ENCODE measurements around the gene GRAMD4.

The GRAMD4 gene

DNA sequence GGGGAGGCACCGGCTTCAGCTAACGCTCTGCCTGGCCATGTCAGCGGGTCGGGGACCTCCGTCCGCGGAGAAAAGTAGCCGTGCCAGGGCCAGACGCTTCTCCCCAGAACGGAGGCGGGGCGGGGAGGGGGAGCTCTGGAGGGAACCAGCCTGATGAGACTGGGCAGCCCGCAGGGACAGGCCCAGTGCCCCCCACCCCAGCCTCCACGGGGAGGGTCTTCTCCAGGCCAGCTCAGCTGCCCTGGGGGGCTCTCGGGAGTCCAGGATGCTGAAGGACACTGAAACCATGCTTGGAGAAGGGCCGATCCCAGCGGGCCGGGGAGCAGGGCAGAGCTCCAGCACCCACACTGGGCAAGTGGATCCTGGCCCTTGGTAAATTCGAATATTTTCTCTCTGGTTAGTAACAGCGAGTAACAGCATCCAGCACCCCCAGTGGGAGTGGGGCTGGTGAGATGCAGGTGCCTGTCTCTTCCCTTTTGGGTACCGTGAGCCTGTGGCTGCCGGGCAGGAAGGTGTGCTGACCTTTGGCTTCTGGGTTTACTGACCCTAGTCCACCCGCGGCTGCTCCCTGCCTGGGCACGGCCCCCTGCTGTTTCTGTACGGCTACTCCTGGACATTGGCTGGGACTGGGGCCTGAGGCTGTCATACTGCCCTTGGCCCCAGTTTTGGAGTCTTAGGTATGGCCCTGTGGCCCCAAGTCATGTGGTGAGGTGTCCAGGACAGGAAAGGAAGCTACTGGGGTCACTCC, 35.8 kb downstream of the GRAMD4 start:
- no peak for DNase-seq (ENCODE audit: low spot score)

DNA sequence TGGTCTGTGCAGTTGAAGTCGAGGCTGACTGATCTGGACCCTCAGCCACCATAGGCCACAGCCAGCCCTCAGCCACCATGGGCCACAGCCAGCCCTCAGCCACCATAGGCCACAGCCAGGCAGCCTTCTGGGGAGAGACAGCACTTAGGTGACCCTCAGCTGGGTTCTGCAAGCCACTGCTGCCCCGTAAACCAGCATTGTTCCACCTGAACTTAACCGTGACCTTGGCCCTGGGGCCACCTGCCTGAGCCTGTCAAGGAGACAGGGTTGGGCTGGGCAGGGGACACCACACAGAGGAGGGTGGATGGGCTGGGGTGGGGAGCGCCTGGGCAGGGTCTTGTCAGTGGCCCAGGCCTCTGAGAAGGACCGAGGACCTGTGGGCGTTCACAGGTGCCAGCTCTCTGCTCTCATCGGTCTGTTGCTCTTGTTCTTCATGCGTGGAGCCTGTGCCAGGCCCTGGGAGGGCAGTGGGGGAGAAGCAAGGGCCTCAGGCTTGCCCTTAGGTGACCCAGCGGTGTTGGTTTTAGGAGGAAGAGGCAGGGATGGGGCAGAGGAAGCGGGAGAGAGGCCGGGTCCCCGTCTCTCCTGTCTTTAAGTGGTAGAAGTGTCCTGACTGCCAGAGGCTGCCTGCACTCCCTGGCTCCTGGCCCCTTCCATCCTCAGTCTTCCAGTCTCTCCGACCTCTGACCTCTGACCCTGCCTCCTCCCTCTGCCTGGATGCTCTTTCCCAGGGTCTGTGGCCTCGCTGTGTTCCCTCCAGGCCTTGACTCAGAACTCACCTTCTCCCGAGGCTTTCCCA, 36.9 kb downstream of the GRAMD4 start:
- DNase-seq (ENCODE audit: low spot score) = no peak

DNA sequence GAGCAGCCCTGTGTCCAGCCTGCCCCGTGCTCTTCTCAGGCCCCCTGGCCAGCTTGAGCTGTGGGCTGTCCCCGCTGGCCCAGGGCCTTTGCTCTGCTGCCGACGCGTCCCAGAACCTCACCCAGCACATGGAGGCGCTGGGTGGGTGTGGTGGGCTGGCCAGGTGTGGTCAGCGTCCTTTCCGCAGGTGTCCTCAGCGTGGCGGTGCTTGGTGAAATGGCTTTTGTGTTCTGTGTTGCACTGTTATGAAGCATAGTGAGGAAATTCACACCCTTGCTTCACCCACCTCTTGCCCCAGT, 37.4 kb downstream of the GRAMD4 start:
- DNase-seq (ENCODE audit: low spot score) = no peak

DNA sequence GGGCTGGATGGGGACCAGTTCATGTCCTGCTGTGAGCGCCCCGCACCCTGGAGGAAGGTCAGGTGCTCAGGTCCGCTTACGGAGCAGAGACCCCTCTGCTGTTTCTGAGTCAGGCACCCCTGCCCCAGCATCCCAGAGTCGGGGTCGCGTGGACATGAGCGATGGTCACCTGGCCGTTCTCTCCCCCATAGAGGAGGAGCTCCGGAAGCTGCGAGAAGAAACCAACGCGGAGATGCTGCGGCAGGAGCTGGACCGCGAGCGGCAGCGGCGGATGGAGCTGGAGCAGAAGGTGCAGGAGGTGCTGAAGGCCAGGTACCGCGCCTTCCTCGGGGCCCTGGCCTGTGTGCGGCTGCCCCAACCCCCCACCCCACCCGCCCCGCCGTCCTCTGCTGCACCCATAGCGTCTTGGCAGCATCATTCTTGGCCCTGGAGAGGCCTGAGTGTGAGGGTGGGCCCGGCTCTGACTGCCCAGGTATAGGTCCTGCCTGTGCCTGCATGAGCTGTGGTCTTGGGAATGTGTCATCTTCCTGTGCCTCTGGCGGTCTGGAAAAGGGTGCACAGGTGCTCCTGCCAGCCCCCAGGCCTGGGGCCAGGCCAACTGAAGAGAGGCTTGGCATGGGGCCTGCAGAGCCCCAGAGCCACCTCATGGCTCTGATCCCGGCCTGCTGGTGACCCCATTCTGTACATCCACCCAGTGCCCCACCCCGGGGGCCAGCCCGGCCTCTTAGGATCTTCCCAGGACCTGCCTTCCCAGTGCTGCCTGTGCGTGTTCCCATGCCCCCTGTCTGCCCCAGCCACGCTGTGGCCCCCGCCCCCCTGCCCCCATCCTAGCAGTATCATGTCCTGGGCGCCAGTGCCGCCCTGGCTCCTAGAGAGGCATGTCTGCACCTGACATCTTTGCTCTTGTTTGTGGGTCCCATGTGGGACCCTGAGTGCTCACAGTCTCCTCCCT, 38.1 kb downstream of the GRAMD4 start:
- peak; percentile 17 for DNase-seq (ENCODE audit: low spot score)

DNA sequence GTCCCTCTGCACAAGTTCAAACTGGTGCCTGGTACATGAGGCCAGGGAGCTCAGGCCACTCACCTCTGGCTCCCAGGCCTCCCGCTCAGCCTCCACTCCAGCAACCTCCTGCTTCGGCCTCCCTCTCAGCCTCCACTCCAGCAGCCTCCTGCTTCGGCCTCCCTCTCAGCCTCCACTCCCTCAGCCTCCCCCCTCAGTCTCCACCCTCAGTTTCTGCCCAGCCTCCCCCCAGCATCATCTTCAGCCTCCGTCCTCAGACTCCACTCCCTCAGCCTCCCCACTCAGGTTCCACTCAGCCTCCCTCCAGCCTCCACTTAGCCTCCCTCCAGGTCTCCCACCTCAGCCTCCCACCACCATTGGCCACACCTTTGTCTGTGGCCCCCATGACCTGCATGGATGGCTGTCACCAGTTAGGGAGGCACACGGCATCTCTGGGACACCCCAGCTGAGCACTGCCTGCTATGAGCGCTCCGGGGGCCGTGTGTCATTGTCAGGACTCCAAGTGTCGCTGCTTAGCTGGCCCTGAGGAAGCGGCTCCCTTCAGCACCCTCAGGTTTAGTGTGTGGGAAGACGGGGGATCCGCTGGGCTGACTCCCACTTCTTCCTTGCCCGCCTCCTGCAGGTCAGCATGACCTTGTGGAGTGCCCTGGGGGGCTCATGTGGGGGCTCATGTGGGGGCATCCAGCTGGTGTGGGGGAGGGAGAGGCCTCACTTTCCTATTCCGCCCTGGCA, 39.0 kb downstream of the GRAMD4 start:
- DNase-seq (ENCODE audit: low spot score) = no peak

DNA sequence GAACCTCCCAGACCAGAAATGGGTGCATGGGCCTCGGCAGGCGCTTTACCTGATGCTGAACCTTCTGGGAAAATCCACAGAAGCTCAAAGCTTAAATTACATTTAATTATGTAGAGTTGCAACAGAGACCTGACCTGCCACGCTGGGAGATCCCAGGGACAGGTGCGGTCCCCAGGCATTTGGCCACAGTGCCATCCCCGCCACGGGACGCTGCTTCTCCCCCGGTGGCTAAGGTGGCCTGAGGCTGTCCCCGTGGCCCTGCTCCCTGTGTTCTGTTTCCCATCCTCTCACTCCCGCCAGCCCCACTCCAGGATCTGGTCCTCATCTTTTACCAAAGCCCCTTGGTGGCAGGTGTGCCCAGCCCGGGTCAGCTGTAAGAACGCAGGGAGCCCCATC, 39.6 kb downstream of the GRAMD4 start:
- no peak for DNase-seq (ENCODE audit: low spot score)

DNA sequence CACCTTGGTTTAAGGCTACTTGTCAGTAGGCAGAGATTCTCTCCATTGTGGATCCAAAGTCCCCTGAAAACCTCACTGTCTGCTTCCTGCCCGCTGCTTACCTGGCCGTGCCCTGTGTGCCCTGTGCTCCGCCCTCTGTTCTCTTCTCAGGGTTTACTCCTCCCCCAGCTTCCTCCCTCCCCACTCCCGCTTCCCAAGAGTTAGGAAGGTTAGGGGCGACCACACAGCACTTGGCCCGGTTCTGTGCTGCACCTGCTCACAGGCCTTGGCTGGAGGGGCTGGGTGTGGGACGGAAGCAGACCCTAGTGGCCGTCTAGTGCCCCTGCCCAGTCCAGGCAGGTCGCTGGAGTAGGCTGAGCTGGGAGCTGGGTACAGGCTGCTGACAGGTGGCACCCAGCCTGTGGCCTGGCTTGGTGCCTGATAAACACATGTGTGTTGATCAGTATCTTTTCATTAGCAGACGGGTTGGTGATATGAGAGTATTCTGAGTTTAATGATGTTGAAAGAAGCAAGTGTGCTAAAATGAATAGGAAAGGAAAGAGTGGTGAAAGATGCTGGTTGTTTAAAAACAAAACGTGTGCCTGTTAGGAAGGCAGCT, 40.5 kb downstream of the GRAMD4 start:
- DNase-seq (ENCODE audit: low spot score) = peak; percentile 15

DNA sequence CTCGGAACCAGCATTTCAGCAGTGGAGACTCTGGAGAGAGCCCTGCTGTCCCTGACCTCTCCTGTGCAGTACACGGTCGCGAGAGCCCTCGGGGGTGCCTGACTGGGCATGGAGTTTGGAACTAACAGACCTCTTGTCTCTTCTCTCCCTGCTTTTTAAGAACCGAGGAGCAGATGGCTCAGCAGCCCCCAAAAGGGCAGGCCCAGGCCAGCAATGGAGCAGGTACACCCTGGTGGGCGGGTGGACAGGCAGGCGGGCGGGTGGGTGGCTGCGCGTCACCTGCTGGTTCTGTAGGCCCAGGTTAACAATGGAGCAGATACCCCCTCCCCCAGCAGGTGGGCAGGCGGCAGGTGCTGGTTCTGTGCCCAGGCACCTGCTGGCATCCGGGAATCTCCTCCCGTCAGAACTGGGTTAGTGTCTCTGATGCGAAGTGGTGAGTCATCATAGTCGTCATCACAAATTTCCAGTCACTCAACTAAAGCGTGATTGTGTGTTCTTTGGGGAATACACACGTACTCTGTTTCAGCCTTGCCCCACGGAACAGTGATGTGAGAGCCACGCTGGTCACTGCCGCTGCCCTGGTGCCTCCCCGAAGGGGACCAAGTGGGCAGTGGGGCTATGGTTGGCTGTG, 41.1 kb downstream of the GRAMD4 start:
- DNase-seq (ENCODE audit: low spot score) = peak; percentile 39

DNA sequence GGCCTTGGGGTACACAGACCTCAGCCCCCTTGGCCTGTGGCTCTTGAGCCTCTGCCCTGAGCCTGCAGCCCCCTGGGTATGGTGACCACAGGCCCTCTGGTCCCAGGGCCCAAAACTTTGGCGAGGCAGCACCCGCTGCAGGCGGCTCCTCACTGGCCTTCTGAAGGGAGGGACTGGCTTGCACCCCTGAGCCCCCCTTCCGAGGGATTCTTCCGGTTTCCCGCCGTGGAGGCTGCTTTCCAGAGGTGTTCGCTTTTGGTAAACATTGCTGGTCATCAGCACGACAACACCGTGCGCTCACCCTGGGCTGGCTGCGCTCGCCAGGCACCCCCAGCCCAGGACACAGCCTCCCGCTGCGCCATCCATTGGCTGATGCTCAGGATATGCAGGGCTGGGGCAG, 42.0 kb downstream of the GRAMD4 start:
- no peak for DNase-seq (ENCODE audit: low spot score)

DNA sequence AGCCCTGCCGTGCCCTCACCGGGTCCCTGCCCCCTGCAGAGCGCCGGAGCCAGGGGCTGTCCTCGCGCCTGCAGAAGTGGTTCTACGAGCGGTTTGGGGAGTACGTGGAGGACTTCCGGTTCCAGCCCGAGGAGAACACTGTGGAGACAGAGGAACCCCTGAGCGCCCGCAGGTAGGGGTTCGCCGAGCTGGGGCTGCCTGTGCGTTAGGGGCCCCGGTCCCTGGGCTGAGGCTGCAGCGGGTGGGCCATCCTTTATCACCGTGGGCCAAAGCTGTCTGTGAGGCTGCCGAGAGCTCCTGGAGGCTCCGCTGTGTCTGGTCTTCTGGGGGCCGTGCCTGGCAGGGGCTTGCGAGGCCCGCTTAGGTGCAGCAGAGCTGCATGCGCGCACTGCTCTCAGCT, 42.8 kb downstream of the GRAMD4 start:
- no peak for DNase-seq (ENCODE audit: low spot score)

DNA sequence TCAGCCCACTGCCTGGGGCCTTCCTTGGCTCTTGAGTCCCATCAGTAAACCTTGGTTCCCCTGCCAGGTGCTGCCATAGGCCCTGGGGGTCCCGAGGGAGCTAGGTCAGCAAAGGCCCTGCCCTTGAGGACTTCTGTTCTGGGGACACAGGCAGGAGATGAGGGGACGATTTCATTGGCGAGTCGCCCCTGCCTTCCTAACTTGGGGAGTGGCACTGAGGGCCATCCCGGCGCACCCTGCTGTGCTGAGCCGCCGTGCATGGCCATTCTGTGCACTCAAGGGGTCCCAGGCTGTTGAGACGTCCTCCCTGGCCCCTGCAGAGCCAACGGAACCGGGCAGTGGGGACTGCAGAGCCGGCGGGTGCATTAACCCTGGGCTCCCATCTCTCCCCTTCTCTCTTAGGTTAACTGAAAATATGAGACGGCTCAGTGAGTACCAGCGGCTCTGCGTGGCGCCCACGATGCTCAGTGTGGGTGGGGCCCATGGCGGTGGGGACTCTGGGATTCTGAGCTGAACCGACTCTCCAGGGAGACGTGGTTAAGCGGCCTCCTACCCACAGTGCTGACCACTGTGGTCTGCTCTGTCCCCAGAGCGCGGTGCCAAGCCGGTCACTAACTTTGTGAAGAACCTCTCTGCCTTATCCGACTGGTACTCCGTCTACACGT, 43.4 kb downstream of the GRAMD4 start:
- no peak for DNase-seq (ENCODE audit: low spot score)

DNA sequence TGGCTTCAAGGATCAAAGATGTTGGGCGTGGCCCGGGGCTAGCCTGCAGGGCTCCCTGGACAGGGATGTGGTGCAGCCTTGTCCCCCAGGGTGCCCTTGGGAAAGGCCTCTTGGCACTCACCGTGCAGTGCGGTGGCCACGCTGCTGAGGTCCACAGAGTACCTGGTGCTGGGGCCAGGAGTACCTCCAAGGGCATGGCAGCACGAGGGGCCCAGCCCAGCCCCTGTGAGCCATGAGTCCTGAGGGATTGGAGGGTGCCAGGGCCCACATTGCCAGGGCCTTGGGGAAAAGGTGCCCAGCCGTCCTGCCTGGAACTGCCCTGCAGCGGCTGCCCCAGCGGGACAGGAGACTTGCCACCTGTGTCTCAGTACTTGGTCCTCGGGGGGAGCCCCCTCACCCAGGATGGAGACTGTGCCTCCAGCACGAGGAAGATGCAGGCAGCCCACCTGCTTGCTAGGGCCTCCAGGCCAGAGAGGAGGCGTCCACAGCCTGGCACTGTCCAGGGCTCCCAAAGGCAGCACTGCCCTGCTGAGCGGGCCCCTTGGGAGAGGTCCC, 44.2 kb downstream of the GRAMD4 start:
- DNase-seq (ENCODE audit: low spot score) = no peak

DNA sequence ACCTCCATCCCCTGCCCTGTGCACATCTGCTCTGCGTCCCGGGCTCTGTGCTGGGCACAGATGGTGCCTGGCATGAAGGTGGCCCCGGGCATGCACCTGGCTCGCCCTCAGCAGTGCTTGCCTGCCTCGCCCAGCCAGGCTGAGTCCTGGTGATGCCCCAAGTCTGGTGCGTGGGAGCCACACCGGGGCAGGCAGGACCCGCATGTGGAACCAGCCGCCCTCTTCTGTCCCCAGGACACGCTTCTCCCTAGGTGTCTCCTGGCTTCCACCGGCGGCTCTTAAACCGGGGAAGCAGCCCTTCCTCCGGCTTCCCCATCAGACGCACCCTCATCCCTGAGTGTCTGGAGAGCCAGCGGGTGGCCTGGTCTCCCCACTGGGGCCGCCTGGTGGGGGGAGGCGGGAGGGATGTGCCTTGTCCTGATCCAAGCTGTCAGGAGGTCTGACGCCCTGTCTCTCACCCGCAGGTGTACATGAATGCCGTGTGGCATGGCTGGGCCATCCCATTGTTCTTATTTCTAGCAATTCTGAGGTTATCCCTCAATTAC, 45.0 kb downstream of the GRAMD4 start:
- DNase-seq (ENCODE audit: low spot score) = no peak

DNA sequence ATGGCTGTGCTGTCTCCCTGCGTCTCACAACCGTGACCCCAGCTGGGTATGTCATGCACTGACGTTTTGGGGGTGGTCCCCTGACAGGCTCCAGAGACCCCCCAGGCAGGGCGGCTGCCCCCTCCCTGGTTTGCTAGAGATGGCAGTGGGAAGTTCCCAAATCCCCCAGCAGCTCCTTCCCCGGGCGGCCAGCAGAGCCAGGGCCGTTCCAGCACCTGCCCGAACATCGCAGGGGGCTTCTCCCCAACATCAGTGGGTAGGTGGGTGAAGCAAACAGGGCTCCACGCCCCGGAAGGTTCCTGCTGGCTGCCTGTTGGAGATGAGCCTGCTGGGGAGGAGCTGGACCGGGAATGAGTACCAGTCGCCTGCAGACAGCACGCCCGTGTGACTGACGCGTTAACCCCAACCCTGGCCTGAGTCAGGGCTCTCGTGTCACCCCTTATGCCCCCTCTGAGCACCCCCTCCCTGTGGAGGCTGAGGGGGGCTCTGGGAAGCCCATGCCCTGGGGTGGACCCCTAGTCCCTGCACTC, 45.6 kb downstream of the GRAMD4 start:
- no peak for DNase-seq (ENCODE audit: low spot score)

DNA sequence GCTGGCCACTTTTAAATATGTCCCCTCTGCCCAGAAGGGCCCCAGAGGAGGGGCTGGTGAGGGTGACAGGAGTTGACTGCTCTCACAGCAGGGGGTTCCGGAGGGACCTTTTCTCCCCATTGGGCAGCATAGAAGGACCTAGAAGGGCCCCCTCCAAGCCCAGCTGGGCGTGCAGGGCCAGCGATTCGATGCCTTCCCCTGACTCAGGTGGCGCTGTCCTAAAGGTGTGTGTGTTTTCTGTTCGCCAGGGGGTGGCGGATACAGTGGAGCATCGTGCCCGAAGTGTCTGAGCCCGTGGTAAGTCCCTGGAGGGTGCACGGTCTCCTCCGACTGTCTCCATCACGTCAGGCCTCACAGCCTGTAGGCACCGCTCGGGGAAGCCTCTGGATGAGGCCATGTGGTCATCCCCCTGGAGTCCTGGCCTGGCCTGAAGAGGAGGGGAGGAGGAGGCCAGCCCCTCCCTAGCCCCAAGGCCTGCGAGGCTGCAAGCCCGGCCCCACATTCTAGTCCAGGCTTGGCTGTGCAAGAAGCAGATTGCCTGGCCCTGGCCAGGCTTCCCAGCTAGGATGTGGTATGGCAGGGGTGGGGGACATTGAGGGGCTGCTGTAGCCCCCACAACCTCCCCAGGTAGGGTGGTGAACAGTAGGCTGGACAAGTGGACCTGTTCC, 46.5 kb downstream of the GRAMD4 start:
- DNase-seq (ENCODE audit: low spot score) = no peak

DNA sequence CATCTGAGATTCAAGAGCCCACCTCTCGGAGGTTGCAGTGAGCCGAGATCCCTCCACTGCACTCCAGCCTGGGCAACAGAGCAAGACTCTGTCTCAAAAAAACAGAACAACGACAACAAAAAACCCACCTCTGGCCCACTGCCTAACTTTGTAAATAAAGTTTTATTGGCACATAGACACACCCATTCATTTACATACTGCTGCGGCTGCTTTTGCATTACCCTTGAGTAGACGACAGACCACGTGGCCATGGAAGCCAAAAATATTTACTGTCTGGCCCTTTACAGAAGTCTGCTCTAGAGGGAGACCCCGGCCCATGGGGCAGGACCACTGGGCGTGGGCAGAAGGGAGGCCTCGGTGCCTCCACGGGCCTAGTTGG, 47.0 kb downstream of the GRAMD4 start:
- no peak for DNase-seq (ENCODE audit: low spot score)

DNA sequence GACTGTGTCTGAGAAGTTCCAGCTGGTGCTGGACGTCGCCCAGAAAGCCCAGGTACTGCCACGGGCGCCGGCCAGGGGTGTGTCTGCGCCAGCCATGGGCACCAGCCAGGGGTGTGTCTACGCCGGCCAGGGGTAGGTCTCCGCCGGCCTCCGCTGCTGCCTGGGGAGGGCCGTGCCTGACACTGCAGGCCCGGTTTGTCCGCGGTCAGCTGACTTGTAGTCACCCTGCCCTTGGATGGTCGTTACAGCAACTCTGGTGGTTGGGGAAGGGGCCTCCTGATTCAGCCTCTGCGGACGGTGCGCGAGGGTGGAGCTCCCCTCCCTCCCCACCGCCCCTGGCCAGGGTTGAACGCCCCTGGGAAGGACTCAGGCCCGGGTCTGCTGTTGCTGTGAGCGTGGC, 47.9 kb downstream of the GRAMD4 start:
- no peak for DNase-seq (ENCODE audit: low spot score)

DNA sequence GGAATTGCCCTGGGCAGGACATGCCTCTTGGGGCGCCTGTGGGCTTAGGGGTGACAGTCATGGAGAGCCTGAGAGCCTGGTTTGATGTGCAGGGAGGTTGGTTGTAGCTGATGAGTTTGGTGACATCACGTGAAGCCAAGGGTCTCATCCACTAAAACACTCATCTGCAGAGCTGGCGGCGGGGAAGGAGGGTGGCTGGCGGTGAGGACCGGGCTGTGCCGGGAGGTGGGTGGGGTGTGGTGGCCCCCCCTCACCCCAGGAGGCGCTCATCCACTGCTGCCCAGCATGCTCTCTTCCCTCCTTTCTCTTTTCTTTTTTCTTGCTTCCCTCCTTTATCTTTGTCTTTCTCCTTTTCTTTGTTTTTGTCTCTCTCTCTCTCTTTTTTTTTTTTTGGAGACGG, 49.0 kb downstream of the GRAMD4 start:
- no peak for DNase-seq (ENCODE audit: low spot score)

DNA sequence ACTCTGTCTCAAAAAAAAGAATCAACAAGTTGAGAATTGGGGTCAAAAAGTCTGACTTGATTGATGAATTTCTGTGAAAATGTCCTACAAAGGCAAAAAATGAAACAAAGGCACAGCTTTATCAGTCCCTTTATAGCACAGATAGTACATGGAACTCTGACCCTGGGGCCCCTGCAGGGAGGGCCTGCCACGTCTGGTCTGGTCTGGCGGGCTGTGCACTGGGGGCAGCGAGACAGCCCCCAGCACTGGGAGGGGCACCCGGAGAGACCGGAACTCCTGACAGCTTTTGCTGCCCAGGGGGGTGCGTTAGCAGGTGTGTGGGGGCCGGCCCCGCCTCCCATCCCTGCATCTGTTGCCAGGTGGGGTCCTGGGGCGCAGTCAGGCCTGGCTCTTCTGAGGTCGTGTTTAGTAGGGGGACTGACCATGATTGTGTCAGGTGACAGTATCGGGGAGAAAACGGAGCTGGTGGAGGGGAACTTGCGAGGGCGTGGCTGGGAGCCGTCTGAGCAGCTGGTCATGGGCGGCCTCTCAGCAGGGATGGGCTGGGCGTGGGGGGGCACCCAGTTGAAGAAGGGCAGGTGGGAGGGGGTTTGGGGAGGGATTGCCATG, 51.7 kb downstream of the GRAMD4 start:
- DNase-seq (ENCODE audit: low spot score) = no peak
